A673 (cell line): ENCODE data around the gene LDHAL6B. TPM values are rescaled to one million over a fixed set of nuclear protein-coding genes. Genes with fewer than 3 reads are reported as not detected.

Source experiments
- BruUV-seq: library from RNA; stranded (reverse); fragments of 400-500 nt; replicated peaks from 2 replicates; lab custom pipeline; 2021; lab: Mats Ljungman, UMichigan
- CTCF ChIA-PET: fragments of 300-600 bp; sonication (Branson Sonifier 250); formaldehyde crosslinking; loops from one replicate; lab custom pipeline; 2022; ENCODE audit warnings: antibody characterized with exemption; lab: Charles Lee
- POLR2A ChIA-PET: fragments of 300-600 bp; sonication (Branson Sonifier 250); formaldehyde crosslinking; loops from one replicate; lab custom pipeline; 2022; ENCODE audit warnings: antibody characterized with exemption; ENCODE audit not compliant: low non-redundant PET; lab: Charles Lee
- DNase-seq: peaks from one replicate; pipeline ENCODE4 v3.0.0-alpha.2; 2015; ENCODE audit warnings: low spot score
- H3K27ac ChIP-seq: fragments of 200-600 bp; sonication (generic); 2 replicates; pipeline ENCODE4 v1.5.1; 2016; ENCODE audit warnings: mixed run types, low read depth, mild to moderate bottlenecking, mixed read lengths, antibody characterized with exemption, low read length; ENCODE audit not compliant: poor library complexity, severe bottlenecking
- H3K27me3 ChIP-seq: fragments of 200-600 bp; sonication (generic); replicated peaks from 2 replicates; pipeline ENCODE4 v1.6.1; 2017; ENCODE audit warnings: mixed run types, low read depth, mild to moderate bottlenecking, mixed read lengths, antibody characterized with exemption, low read length; ENCODE audit not compliant: insufficient read depth, poor library complexity
- H3K36me3 ChIP-seq: fragments of 200-600 bp; sonication (generic); 2 replicates; pipeline ENCODE4 v1.6.1; 2016; ENCODE audit warnings: mixed run types, mild to moderate bottlenecking, mixed read lengths, antibody characterized with exemption, low read length; ENCODE audit not compliant: insufficient read depth, poor library complexity, severe bottlenecking
- H3K4me1 ChIP-seq: fragments of 200-600 bp; sonication (generic); 2 replicates; pipeline ENCODE4 v1.6.1; 2017; ENCODE audit warnings: mixed run types, mild to moderate bottlenecking, mixed read lengths, antibody characterized with exemption, low read length; ENCODE audit not compliant: insufficient read depth, poor library complexity, severe bottlenecking
- H3K4me3 ChIP-seq: fragments of 200-600 bp; sonication (generic); 2 replicates; pipeline ENCODE4 v1.5.1; 2016; ENCODE audit warnings: low read depth, mixed run types, mild to moderate bottlenecking, mixed read lengths, low read length; ENCODE audit not compliant: poor library complexity, severe bottlenecking
- H3K9me3 ChIP-seq: fragments of 200-600 bp; sonication (generic); 2 replicates; pipeline ENCODE4 v1.6.1; 2016; ENCODE audit warnings: mixed run types, low read depth, mild to moderate bottlenecking, mixed read lengths, antibody characterized with exemption, low read length; ENCODE audit not compliant: poor library complexity, severe bottlenecking
- CTCF ChIP-seq: fragments of 300-800, 200-600 bp; sonication (generic); conservative IDR thresholded peaks from 2 replicates; pipeline ENCODE4 v1.5.1; 2017; ENCODE audit warnings: low read depth, mild to moderate bottlenecking, antibody characterized with exemption, low read length, moderate library complexity, mixed read lengths
- EZH2 ChIP-seq: fragments of 200-600 bp; sonication (generic); IDR thresholded peaks from 2 replicates; pipeline ENCODE4 v1.6.1; 2017; ENCODE audit warnings: borderline replicate concordance, low read depth, mild to moderate bottlenecking, mixed read lengths, antibody characterized with exemption, low read length; ENCODE audit not compliant: poor library complexity, severe bottlenecking
- intact Hi-C: fragments of 100-400 bp; cut with micrococcal nuclease; formaldehyde crosslinking; loops from one replicate; pipeline ENCODE4 v1.10.0; 2022; ENCODE audit not compliant: unreplicated experiment
- total RNA-seq: library from RNA; stranded (reverse); gene quantifications from 2 replicates; pipeline ENCODE4 v1.2.3, GENCODE V29; 2021

The LDHAL6B gene
- total RNA-seq, 1 experiment from 2014 or later: not detected

- Histone ChIP-seq H3K9me3 (peaks cover 8% of the 10 kb centered on the region), H3K4me3 (no peak overlapping the region), H3K36me3 (no peaks in the 10 kb centered on the region), H3K4me1 (no peaks in the 10 kb centered on the region), H3K27ac (no peak overlapping the region), H3K27me3 (no peaks in the 10 kb centered on the region)
- no peak for DNase-seq
- POLR2A ChIA-PET: no interaction called here
- no TSS peak for BruUV-seq
- intact Hi-C loops: no loop called here
- TF ChIP-seq CTCF (no peak), EZH2 (no peak)
- CTCF ChIA-PET: no interaction called here
Observed at GRCh38 chr15:59177317-59177660, 29.4 kb upstream of the LDHAL6B start.

GRCh38 chr15:59178151-59178695 is 28.4 kb upstream of the LDHAL6B start:
- Histone ChIP-seq H3K4me1 (no peaks in the 10 kb centered on the region), H3K4me3 (no peak overlapping the region), H3K36me3 (no peaks in the 10 kb centered on the region), H3K9me3 (peaks cover 8% of the 10 kb centered on the region), H3K27me3 (no peaks in the 10 kb centered on the region), H3K27ac (no peak overlapping the region)
- CTCF ChIA-PET: no interaction called here
- intact Hi-C loops: no loop called here
- DNase-seq: no peak
- no peak for TF ChIP-seq CTCF
- TF ChIP-seq EZH2: no peak
- no TSS peak for BruUV-seq
- POLR2A ChIA-PET: no interaction called here

GRCh38 chr15:59179717-59180116 is 26.9 kb upstream of the LDHAL6B start:
- Histone ChIP-seq H3K4me3 (no peak overlapping the region), H3K9me3 (peaks cover 8% of the 10 kb centered on the region)
- CTCF ChIA-PET: no interaction called here

More at GRCh38 chr15:59179717-59180116, 26.9 kb upstream of the LDHAL6B start:
- TF ChIP-seq EZH2 (no peak), CTCF (no peak)
- no peaks in the 10 kb centered on the region for H3K4me1 ChIP-seq
- no peak for DNase-seq
- H3K27me3 ChIP-seq: no peaks in the 10 kb centered on the region
- intact Hi-C loops: no loop called here
- no TSS peak for BruUV-seq
- no peak overlapping the region for H3K27ac ChIP-seq
- H3K36me3 ChIP-seq: no peaks in the 10 kb centered on the region
- POLR2A ChIA-PET: no interaction called here
